ENCODE measurements around the gene HCFC2.
"Not testable (repeated sequence)": the region's sequence is repeated elsewhere in the genome, so short reads cannot be mapped to it uniquely, and the experiment has no call there.

The HCFC2 gene

DNA sequence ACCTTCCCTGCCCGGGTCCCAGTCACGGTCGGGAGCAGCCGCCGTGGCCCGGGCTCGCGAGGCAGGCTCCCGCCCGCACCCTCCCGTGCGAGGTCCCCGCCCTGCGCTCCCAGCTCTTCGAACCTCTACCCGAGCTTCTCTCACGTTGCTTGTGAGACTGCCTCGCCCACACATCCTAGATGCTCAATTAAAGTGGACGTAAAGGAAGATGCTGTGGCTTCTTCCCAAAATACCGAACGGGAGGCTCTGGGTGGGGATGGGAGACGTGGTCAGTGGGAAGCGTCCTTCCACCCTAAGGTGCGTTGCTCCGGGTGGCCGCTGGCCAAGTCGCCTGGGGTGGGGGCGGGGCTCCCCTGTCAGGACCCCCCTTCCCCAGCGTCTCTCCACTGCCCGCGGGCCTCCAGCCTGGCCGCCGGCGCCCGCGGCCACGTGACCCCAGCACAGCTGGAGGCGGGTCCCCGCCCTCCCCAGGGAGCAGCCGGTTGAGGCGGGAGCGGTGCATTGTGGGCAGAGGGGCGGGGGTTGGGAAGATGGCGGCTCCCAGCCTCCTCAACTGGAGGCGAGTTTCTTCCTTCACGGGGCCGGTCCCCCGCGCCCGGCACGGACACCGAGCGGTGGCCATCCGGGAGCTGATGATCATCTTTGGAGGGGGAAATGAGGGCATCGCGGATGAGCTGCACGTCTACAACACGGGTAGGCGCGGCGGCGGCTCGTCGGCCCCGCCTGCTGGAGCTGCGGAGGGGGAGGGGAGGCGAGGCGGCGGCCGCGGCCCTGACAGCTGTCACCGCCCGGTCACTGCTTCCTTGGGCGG lies at the start of gene HCFC2:
HCFC2 (plus strand) TSS at position 501 of the 811 bp plus-strand sequence; CDS start at position 531, 30 bp downstream.
- H3K27ac ChIP-seq = no peak within 1 kb of the TSS
- H3K36me3 ChIP-seq (ENCODE audit: insufficient read depth, low read length) = peaks cover 13% of the 10 kb centered on the region; the same call in 1 of the 2 replicates
- H3K9me3 ChIP-seq (ENCODE audit: low read depth, low read length) = no peaks in the 10 kb centered on the region
- peak within 1 kb of the TSS; percentile 85 for H3K9ac ChIP-seq (ENCODE audit: insufficient read length)
- no peak for DNase-seq (ENCODE audit: low read depth, low spot score)
- TF ChIP-seq FOXP2 (optimal IDR thresholded peaks at IDR 0.05; ENCODE audit: control extremely low read depth, extremely low read length, insufficient read depth) (peak; percentile 77), POLR2AphosphoS5 (IDR thresholded peaks at IDR 0.05; ENCODE audit: borderline replicate concordance, low read depth, low read length) (peak; percentile 82), EZH2 (IDR thresholded peaks at IDR 0.05) (no peak)
- peak within 1 kb of the TSS; percentile 91 for H3K4me3 ChIP-seq

DNA sequence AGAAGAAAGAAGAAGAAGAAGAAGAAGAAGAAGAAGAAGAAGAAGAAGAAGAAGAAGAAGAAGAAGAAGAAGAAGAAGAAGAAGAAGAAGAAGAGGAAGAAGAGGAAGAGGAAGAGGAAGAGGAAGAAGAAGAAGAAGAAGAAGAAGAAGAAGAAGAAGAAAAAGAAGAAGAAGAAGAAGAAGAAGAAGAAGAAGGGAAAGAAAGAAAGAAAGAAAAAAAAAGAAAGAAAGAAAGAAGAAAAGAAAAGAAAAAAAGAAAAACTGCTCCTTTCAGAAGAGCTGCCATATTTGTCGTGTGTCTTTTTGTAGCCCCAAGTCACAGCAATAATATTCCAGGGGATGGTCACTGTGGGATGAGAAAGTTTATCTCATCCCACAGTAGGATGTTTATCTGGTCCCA lies 42.5 kb upstream of the HCFC2 start:
- H3K9ac ChIP-seq (ENCODE audit: insufficient read length); H3K9me3 ChIP-seq (ENCODE audit: low read depth, low read length); DNase-seq (ENCODE audit: low read depth, low spot score); H3K27ac ChIP-seq; H3K36me3 ChIP-seq (ENCODE audit: insufficient read depth, low read length); H3K4me3 ChIP-seq: not testable (repeated sequence)

DNA sequence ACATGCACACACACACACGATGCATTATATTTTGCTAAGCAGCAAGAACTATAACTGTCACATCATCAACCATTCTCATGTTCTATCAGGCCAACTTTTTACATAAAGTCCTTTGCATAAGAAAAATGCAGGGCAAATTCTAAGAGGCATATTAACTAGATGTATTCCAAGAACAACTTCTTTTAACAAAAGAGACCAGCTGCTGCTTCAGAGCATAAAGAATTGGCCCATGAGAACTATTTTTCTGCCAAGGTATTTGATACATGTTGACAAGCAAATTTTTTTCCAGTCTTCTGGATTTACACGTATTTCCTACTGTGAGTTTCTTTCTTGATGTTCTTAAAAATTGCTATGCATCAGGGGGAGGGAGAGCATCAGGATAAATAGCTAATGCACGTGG lies 41.5 kb upstream of the HCFC2 start:
- TF ChIP-seq EZH2 (IDR thresholded peaks at IDR 0.05) (no peak), POLR2AphosphoS5 (IDR thresholded peaks at IDR 0.05; ENCODE audit: borderline replicate concordance, low read depth, low read length) (no peak), FOXP2 (optimal IDR thresholded peaks at IDR 0.05; ENCODE audit: control extremely low read depth, extremely low read length, insufficient read depth) (no peak)
- no peak overlapping the region for H3K27ac ChIP-seq
- no peak for DNase-seq (ENCODE audit: low read depth, low spot score)

DNA sequence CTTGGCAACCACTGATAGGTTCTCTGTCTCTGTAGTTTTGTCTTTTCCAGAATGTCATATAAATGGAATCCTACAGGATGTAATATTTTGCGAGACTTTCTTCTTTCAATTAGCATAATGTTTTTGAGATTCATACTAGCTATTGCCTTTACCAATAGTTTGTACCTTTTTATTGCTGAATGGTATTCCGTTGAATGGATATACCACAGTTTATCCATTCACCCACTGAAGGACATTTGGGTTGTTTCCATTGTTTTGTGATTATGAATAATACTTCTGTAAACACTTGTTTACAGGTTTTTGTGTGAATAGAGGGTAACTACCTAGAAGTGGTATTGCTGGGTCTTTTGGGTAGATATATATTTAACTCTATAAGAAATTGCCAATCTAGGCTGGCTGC lies 40.6 kb upstream of the HCFC2 start:
- Histone ChIP-seq H3K9ac (ENCODE audit: insufficient read length) (no peak overlapping the region), H3K36me3 (ENCODE audit: insufficient read depth, low read length) (no peaks in the 10 kb centered on the region), H3K9me3 (ENCODE audit: low read depth, low read length) (no peaks in the 10 kb centered on the region), H3K27ac (no peak overlapping the region), H3K4me3 (no peak overlapping the region)
- DNase-seq (ENCODE audit: low read depth, low spot score) = no peak
- TF ChIP-seq POLR2AphosphoS5 (IDR thresholded peaks at IDR 0.05; ENCODE audit: borderline replicate concordance, low read depth, low read length) (no peak), FOXP2 (optimal IDR thresholded peaks at IDR 0.05; ENCODE audit: control extremely low read depth, extremely low read length, insufficient read depth) (no peak), EZH2 (IDR thresholded peaks at IDR 0.05) (no peak)

More for the DNA sequence above, 41.5 kb upstream of the HCFC2 start:
- Histone ChIP-seq H3K36me3 (ENCODE audit: insufficient read depth, low read length) (no peaks in the 10 kb centered on the region), H3K9me3 (ENCODE audit: low read depth, low read length) (no peaks in the 10 kb centered on the region), H3K9ac (ENCODE audit: insufficient read length) (no peak overlapping the region), H3K4me3 (no peak overlapping the region)

DNA sequence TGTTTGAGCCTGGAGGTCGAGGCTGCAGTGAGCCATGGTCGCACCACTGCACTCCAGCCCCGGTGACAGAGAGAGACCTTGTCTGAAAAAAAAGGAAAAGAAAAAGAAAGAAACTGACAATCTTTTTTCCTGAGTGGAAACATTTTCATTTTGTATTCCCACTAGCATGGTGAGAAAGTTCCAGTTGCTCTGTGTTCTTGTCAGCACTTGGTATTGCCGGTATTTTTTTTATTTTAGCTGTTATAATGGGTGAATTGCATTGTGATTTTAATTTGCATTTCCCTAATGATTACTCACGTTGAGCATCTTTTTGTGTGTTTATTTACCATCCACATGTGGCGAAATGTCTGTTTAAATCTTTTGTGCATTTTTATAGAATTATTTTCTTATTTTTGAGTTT lies 40.0 kb upstream of the HCFC2 start:
- no peak overlapping the region for H3K4me3 ChIP-seq
- no peak overlapping the region for H3K9ac ChIP-seq (ENCODE audit: insufficient read length)
- no peaks in the 10 kb centered on the region for H3K9me3 ChIP-seq (ENCODE audit: low read depth, low read length)
- H3K27ac ChIP-seq = no peak overlapping the region
- no peak for TF ChIP-seq FOXP2 (optimal IDR thresholded peaks at IDR 0.05; ENCODE audit: control extremely low read depth, extremely low read length, insufficient read depth)
- TF ChIP-seq EZH2 (IDR thresholded peaks at IDR 0.05) = no peak
- DNase-seq (ENCODE audit: low read depth, low spot score) = no peak
- no peaks in the 10 kb centered on the region for H3K36me3 ChIP-seq (ENCODE audit: insufficient read depth, low read length)

DNA sequence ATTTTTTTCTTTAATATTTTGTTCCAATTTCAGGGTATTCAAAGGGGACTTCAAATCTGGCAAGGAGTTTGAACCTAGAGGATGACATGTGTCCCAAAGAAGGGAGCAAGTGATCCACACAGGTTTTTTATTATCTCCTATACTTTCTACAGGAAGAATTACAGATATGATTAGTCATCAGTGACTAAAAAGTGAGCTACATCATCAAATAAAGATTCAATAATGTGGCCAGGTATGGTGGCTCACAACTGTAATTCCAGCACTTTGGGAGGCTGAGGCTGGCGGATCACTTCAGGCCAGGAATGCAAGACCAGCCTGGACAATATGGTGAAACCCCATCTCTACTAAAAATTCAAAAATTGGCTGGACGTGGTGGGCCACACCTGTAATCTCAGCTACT lies 38.6 kb upstream of the HCFC2 start:
- H3K36me3 ChIP-seq (ENCODE audit: insufficient read depth, low read length) = no peaks in the 10 kb centered on the region
- no peak for DNase-seq (ENCODE audit: low read depth, low spot score)
- TF ChIP-seq FOXP2 (optimal IDR thresholded peaks at IDR 0.05; ENCODE audit: control extremely low read depth, extremely low read length, insufficient read depth) (no peak), EZH2 (IDR thresholded peaks at IDR 0.05) (no peak)

DNA sequence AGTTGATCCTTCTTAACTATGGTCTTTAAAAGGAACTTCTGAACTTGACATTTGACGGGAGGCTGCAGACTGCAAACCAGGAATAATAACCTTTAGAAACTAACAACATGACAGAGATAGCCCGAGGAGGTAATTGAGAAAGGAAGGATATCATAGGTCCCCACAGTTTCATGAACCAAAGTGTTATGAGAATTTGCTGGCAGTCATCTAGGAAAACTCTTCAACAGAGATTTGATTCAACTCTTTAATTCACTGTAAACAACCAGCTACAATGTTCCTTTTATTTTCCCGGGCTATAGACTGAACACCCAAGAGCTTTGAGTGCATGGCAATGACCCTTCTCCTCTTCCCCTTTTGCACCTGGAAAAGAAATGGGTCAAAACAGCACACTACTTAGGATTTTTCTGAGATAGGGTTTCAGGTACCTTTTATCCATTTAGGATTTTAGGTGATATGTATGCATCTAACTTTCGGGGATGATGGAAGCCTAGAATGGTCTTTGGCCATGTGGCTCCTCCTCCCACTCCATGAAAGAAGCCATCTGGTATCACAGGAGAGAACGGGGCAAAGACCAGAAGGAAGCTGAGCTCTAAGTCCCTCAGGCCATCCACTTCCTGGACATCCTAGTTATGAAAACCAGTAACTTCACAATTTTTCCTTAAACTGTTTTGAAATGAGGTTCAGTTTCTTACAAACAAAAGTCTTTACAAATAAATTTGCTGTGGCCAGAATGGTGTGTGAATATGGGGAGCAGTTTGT lies 37.3 kb upstream of the HCFC2 start:
- Histone ChIP-seq H3K27ac (no peak overlapping the region), H3K4me3 (no peak overlapping the region), H3K9me3 (ENCODE audit: low read depth, low read length) (no peaks in the 10 kb centered on the region), H3K9ac (ENCODE audit: insufficient read length) (no peak overlapping the region), H3K36me3 (ENCODE audit: insufficient read depth, low read length) (no peaks in the 10 kb centered on the region)
- TF ChIP-seq POLR2AphosphoS5 (IDR thresholded peaks at IDR 0.05; ENCODE audit: borderline replicate concordance, low read depth, low read length) = no peak
- no peak for TF ChIP-seq FOXP2 (optimal IDR thresholded peaks at IDR 0.05; ENCODE audit: control extremely low read depth, extremely low read length, insufficient read depth)
- TF ChIP-seq EZH2 (IDR thresholded peaks at IDR 0.05) = no peak
- DNase-seq (ENCODE audit: low read depth, low spot score) = no peak

More for the DNA sequence above, 38.6 kb upstream of the HCFC2 start:
- no peaks in the 10 kb centered on the region for H3K9me3 ChIP-seq (ENCODE audit: low read depth, low read length)
- H3K9ac ChIP-seq (ENCODE audit: insufficient read length) = no peak overlapping the region
- H3K27ac ChIP-seq = no peak overlapping the region
- no peak overlapping the region for H3K4me3 ChIP-seq

DNA sequence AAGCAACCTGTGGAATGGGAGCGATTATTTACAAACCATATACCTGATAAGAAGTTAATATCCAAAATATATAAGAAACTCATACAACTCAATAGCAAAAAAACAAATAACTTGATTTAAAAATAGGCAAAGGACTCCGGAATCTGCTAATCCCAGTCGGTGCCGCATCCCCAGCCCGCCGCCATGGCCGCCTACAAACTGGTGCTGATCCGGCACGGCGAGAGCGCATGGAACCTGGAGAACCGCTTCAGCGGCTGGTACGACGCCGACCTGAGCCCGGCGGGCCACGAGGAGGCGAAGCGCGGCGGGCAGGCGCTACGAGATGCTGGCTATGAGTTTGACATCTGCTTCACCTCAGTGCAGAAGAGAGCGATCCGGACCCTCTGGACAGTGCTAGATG lies 33.7 kb upstream of the HCFC2 start:
- not testable (repeated sequence) for H3K36me3 ChIP-seq (ENCODE audit: insufficient read depth, low read length); H3K4me3 ChIP-seq; H3K9me3 ChIP-seq (ENCODE audit: low read depth, low read length); H3K9ac ChIP-seq (ENCODE audit: insufficient read length); DNase-seq (ENCODE audit: low read depth, low spot score); H3K27ac ChIP-seq

DNA sequence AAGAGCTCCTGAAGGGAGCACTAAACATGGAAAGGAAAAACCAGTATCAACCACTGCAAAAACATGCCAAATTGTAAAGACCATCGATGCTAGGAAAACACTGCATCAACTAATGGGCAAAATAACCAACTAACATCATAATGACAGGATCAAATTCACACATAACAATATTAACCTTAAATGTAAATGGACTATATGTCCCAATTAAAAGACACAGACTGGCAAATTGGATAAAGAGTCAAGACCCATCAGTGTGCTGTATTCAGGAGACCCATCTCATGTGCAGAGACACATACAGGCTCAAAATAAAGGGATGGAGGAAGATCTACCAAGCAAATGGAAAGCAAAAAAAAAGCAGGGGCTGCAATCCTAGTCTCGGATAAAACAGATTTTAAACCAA lies 28.2 kb upstream of the HCFC2 start:
- not testable (repeated sequence) for DNase-seq (ENCODE audit: low read depth, low spot score); H3K9ac ChIP-seq (ENCODE audit: insufficient read length); H3K36me3 ChIP-seq (ENCODE audit: insufficient read depth, low read length); H3K27ac ChIP-seq; H3K4me3 ChIP-seq; H3K9me3 ChIP-seq (ENCODE audit: low read depth, low read length)

DNA sequence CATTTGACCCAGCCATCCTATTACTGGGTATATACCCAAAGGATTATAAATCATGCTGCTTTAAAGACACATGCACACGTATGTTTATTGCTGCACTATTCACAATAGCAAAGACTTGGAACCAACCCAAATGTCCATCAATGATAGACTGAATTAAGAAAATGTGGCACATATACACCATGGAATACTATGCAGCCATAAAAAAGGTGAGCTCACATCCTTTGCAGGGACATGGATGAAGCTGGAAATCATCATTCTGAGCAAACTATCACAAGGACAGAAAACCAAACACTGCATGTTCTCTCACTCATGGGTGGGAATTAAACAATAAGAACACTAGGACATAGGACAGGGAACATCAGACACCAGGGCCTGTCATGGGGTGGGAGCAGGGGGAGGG lies 24.6 kb upstream of the HCFC2 start:
- DNase-seq (ENCODE audit: low read depth, low spot score); H3K9ac ChIP-seq (ENCODE audit: insufficient read length); H3K27ac ChIP-seq; H3K36me3 ChIP-seq (ENCODE audit: insufficient read depth, low read length); H3K4me3 ChIP-seq; H3K9me3 ChIP-seq (ENCODE audit: low read depth, low read length): not testable (repeated sequence)
